G401.6 (cell line): ENCODE measurements around the gene OR52B4.
"Not testable (repeated sequence)": the region's sequence is repeated elsewhere in the genome, so short reads cannot be mapped to it uniquely, and the experiment has no call there.

Source experiments
- FAIRE-seq: peaks from 2 replicates; lab custom pipeline; 2012; peaks lifted over from hg19 to GRCh38; lab: Jason Lieb, UNC

Gene OR52B4

GRCh38 chr11:4368286-4368685, at the start of gene OR52B4:
Gene OR52B4 (minus strand): TSS chr11:4368386. CDS start chr11:4368295, 91 bp downstream.
- FAIRE-seq = no peak

GRCh38 chr11:4416816-4417215, 48.6 kb upstream of the OR52B4 start:
- FAIRE-seq = no peak

- no peak for FAIRE-seq
Observed at GRCh38 chr11:4416306-4416705, 48.1 kb upstream of the OR52B4 start.

GRCh38 chr11:4406206-4406605, 38.0 kb upstream of the OR52B4 start:
- not testable (repeated sequence) for FAIRE-seq

GRCh38 chr11:4393858-4394223, 25.7 kb upstream of the OR52B4 start:
- FAIRE-seq = no peak

- peak; percentile 58 for FAIRE-seq
Observed at GRCh38 chr11:4393209-4393857, 25.1 kb upstream of the OR52B4 start, which contains the start of gene TRIM21. Gene TRIM21 (minus strand): TSS chr11:4393702. CDS start chr11:4390409, 3,293 bp downstream.

- no peak for FAIRE-seq
Observed at GRCh38 chr11:4388221-4388620, 20.0 kb upstream of the OR52B4 start.

- FAIRE-seq = no peak
Observed at GRCh38 chr11:4385978-4386740, 18.0 kb upstream of the OR52B4 start.

GRCh38 chr11:4381901-4382300, 13.7 kb upstream of the OR52B4 start:
- no peak for FAIRE-seq

- no peak for FAIRE-seq
Observed at GRCh38 chr11:4375431-4376140, 7.4 kb upstream of the OR52B4 start.

GRCh38 chr11:4370166-4370565, 2.0 kb upstream of the OR52B4 start:
- FAIRE-seq = no peak

- not testable (repeated sequence) for FAIRE-seq
Observed at GRCh38 chr11:4348142-4348541, 20.0 kb downstream of the OR52B4 start.

- FAIRE-seq = not testable (repeated sequence)
Observed at GRCh38 chr11:4345366-4345765, 22.8 kb downstream of the OR52B4 start.

- FAIRE-seq = not testable (repeated sequence)
Observed at GRCh38 chr11:4334356-4334755, 33.8 kb downstream of the OR52B4 start.
